ENCODE results near the gene PRR19. TPM values are rescaled to one million over a fixed set of nuclear protein-coding genes. Genes with fewer than 3 reads are reported as not detected.

The PRR19 gene
- polyA plus RNA-seq, 1 donor from 2014 or later = 2.4 TPM

GRCh38 chr19:42287017-42287826, 14.7 kb upstream of the PRR19 start:
- no peaks in the 10 kb centered on the region for H3K9me3 ChIP-seq (ENCODE audit: low read length)
- H3K27me3 ChIP-seq (ENCODE audit: insufficient read depth, low read depth, low read length) = no peaks in the 10 kb centered on the region
- H3K36me3 ChIP-seq (ENCODE audit: insufficient read depth, low read length) = peaks cover 6% of the 10 kb centered on the region
- no peak for TF ChIP-seq CTCF (IDR thresholded peaks at IDR 0.05; ENCODE audit: poor library complexity, severe bottlenecking)
- H3F3A ChIP-seq (ENCODE audit: insufficient read depth, low read length, poor library complexity, severe bottlenecking) = no peaks in the 10 kb centered on the region
- H3K9ac ChIP-seq (ENCODE audit: low read length) = no peak overlapping the region
- peaks cover 10% of the 10 kb centered on the region for H4K20me1 ChIP-seq (ENCODE audit: insufficient read depth)
- H3K4me3 ChIP-seq (ENCODE audit: low read length) = no peak overlapping the region
- H3K9me2 ChIP-seq (ENCODE audit: insufficient read depth, low read length) = no peaks in the 10 kb centered on the region
- no peak overlapping the region for H3K4me2 ChIP-seq (ENCODE audit: low read length)
- peaks cover 23% of the 10 kb centered on the region for H3K79me2 ChIP-seq (replicated peaks; ENCODE audit: insufficient read depth, low read length)
- no peak overlapping the region for H2AFZ ChIP-seq (ENCODE audit: low read depth, low read length)
- no peak overlapping the region for H3K27ac ChIP-seq (ENCODE audit: low read length)

- H3K9me3 ChIP-seq (ENCODE audit: low read length) = no peaks in the 10 kb centered on the region
- H3K9ac ChIP-seq (ENCODE audit: low read length) = no peak overlapping the region
- H3K79me2 ChIP-seq (replicated peaks; ENCODE audit: insufficient read depth, low read length) = peaks cover 20% of the 10 kb centered on the region
- peaks cover 6% of the 10 kb centered on the region for H3K36me3 ChIP-seq (ENCODE audit: insufficient read depth, low read length)
- H4K20me1 ChIP-seq (ENCODE audit: insufficient read depth) = peaks cover 10% of the 10 kb centered on the region
- H3K27me3 ChIP-seq (ENCODE audit: insufficient read depth, low read depth, low read length) = no peaks in the 10 kb centered on the region
- no peaks in the 10 kb centered on the region for H3K9me2 ChIP-seq (ENCODE audit: insufficient read depth, low read length)
- no peak overlapping the region for H3K27ac ChIP-seq (ENCODE audit: low read length)
- no peak overlapping the region for H2AFZ ChIP-seq (ENCODE audit: low read depth, low read length)
- no peaks in the 10 kb centered on the region for H3F3A ChIP-seq (ENCODE audit: insufficient read depth, low read length, poor library complexity, severe bottlenecking)
- TF ChIP-seq SMC3 (conservative IDR thresholded peaks at IDR 0.05; ENCODE audit: poor library complexity) (no peak), TAF1 (IDR thresholded peaks at IDR 0.05; ENCODE audit: low read depth) (no peak), POLR2AphosphoS5 (IDR thresholded peaks at IDR 0.05) (no peak)
- no peak overlapping the region for H3K4me2 ChIP-seq (ENCODE audit: low read length)
- H3K4me3 ChIP-seq (ENCODE audit: low read length) = no peak overlapping the region
Measured at GRCh38 chr19:42287827-42288107, 14.2 kb upstream of the PRR19 start.

- H3K9me3 ChIP-seq (ENCODE audit: low read length) = no peaks in the 10 kb centered on the region
- no peaks in the 10 kb centered on the region for H3K27me3 ChIP-seq (ENCODE audit: insufficient read depth, low read depth, low read length)
- no peak overlapping the region for H3K9ac ChIP-seq (ENCODE audit: low read length)
- no peak overlapping the region for H2AFZ ChIP-seq (ENCODE audit: low read depth, low read length)
- peaks cover 10% of the 10 kb centered on the region for H4K20me1 ChIP-seq (ENCODE audit: insufficient read depth)
- H3K79me2 ChIP-seq (replicated peaks; ENCODE audit: insufficient read depth, low read length) = peaks cover 20% of the 10 kb centered on the region
- H3K4me2 ChIP-seq (ENCODE audit: low read length) = no peak overlapping the region
- H3K27ac ChIP-seq (ENCODE audit: low read length) = no peak overlapping the region
- H3F3A ChIP-seq (ENCODE audit: insufficient read depth, low read length, poor library complexity, severe bottlenecking) = no peaks in the 10 kb centered on the region
- H3K9me2 ChIP-seq (ENCODE audit: insufficient read depth, low read length) = no peaks in the 10 kb centered on the region
- H3K36me3 ChIP-seq (ENCODE audit: insufficient read depth, low read length) = peaks cover 6% of the 10 kb centered on the region
- TF ChIP-seq EP300 (conservative IDR thresholded peaks at IDR 0.05; ENCODE audit: poor library complexity, severe bottlenecking) = no peak
- TF ChIP-seq CTCF (IDR thresholded peaks at IDR 0.05; ENCODE audit: poor library complexity, severe bottlenecking) = no peak
- TF ChIP-seq RAD21 (conservative IDR thresholded peaks at IDR 0.05) = no peak
- TF ChIP-seq EZH2 (IDR thresholded peaks at IDR 0.05; ENCODE audit: borderline replicate concordance, insufficient read depth, low read length, poor library complexity, severe bottlenecking) = no peak
- no peak for TF ChIP-seq REST (IDR thresholded peaks at IDR 0.05; ENCODE audit: borderline replicate concordance)
- no peak for TF ChIP-seq MXI1 (conservative IDR thresholded peaks at IDR 0.05; ENCODE audit: poor library complexity, severe bottlenecking)
- no peak for TF ChIP-seq SMC3 (conservative IDR thresholded peaks at IDR 0.05; ENCODE audit: poor library complexity)
- TF ChIP-seq POLR2AphosphoS5 (IDR thresholded peaks at IDR 0.05) = no peak
- TF ChIP-seq TAF1 (IDR thresholded peaks at IDR 0.05; ENCODE audit: low read depth) = no peak
- H3K4me3 ChIP-seq (ENCODE audit: low read length) = no peak overlapping the region
Measured at GRCh38 chr19:42288387-42288786, 13.5 kb upstream of the PRR19 start.

All from neural cell (in vitro differentiated cells).